Liver (tissue), 9 donors: Measurements from ENCODE around the gene FMN1. TPM values are rescaled to one million over a fixed set of nuclear protein-coding genes. Genes with fewer than 3 reads are reported as not detected.

Source experiments
- DNase-seq: peaks from one replicate; pipeline ENCODE4 v3.0.0-alpha.2; 2017; ENCODE audit warnings: low spot score
- H3K27ac ChIP-seq, 2 donors: one replicate each; pipeline ENCODE4 v1.7.0; 2013; ENCODE audit warnings: inconsistent platforms in 2 of 2, low read length in 2 of 2, control low read depth in 1 of 2, low read depth in 1 of 2, mild to moderate bottlenecking in 1 of 2
- H3K27me3 ChIP-seq, 4 donors: one replicate each; pipeline versions ENCODE4 v1.6.1 to v1.7.0; 2013; ENCODE audit warnings: low read length in 3 of 4, inconsistent platforms in 1 of 4, mild to moderate bottlenecking in 1 of 4, moderate library complexity in 1 of 4; ENCODE audit not compliant: control insufficient read depth in 4 of 4, insufficient read depth in 4 of 4
- H3K36me3 ChIP-seq, 4 donors: one replicate each; pipeline versions ENCODE4 v1.6.1 to v1.7.0; 2013; ENCODE audit warnings: low read length in 3 of 4, mild to moderate bottlenecking in 3 of 4, low read depth in 1 of 4, moderate library complexity in 1 of 4; ENCODE audit not compliant: control insufficient read depth in 4 of 4, insufficient read depth in 3 of 4
- H3K4me1 ChIP-seq, 4 donors: one replicate each; pipeline versions ENCODE4 v1.6.1 to v1.7.0; 2013; ENCODE audit warnings: low read length in 3 of 4, mild to moderate bottlenecking in 3 of 4, moderate library complexity in 1 of 4; ENCODE audit not compliant: control insufficient read depth in 4 of 4, insufficient read depth in 4 of 4
- H3K4me3 ChIP-seq, 3 donors: one replicate each; pipeline versions ENCODE4 v1.6.1 to v1.7.0; 2013; ENCODE audit warnings: low read length in 3 of 3, control low read depth in 1 of 3, low read depth in 1 of 3, mild to moderate bottlenecking in 1 of 3
- H3K9ac ChIP-seq, 2 donors: one replicate each; pipeline ENCODE4 v1.7.0; 2013; ENCODE audit warnings: low read length in 2 of 2, mild to moderate bottlenecking in 2 of 2, moderate library complexity in 2 of 2, control low read depth in 1 of 2, low read depth in 1 of 2
- H3K9me3 ChIP-seq, 4 donors: one replicate each; pipeline versions ENCODE4 v1.6.1 to v1.7.0; 2013; ENCODE audit warnings: low read length in 3 of 4; ENCODE audit not compliant: control insufficient read depth in 4 of 4
- EGR1 ChIP-seq, 2 donors: IDR thresholded peaks; 2 replicates each; pipeline ENCODE4 v1.6.1; 2016 to 2018; ENCODE audit warnings: antibody characterized with exemption in 2 of 2, low read depth in 2 of 2
- FOXA1 ChIP-seq: IDR thresholded peaks from 2 replicates; pipeline ENCODE4 v1.6.1; 2016; ENCODE audit warnings: antibody characterized with exemption
- FOXA2 ChIP-seq: IDR thresholded peaks from 2 replicates; pipeline ENCODE4 v1.6.1; 2016; ENCODE audit warnings: antibody characterized with exemption
- HNF4A ChIP-seq, 2 donors: conservative IDR thresholded peaks; 2 replicates each; pipeline ENCODE4 v1.6.1; 2016; ENCODE audit warnings: antibody characterized with exemption in 2 of 2, mild to moderate bottlenecking in 2 of 2
- HNF4G ChIP-seq: IDR thresholded peaks from 2 replicates; pipeline ENCODE4 v1.6.1; 2016; ENCODE audit warnings: antibody characterized with exemption
- JUND ChIP-seq, 2 donors: IDR thresholded peaks; 2 replicates each; pipeline ENCODE4 v1.6.1; 2016; ENCODE audit warnings: antibody characterized with exemption in 2 of 2
- NR2F2 ChIP-seq: IDR thresholded peaks from 2 replicates; pipeline ENCODE4 v1.6.1; 2016; ENCODE audit warnings: antibody characterized with exemption
- RAD21 ChIP-seq, 2 donors: IDR thresholded peaks; 2 replicates each; pipeline ENCODE4 v1.6.1; 2016; ENCODE audit warnings: antibody characterized with exemption in 2 of 2, mild to moderate bottlenecking in 2 of 2
- RXRA ChIP-seq, 2 donors: IDR thresholded peaks; 2 replicates each; pipeline ENCODE4 v1.6.1; 2017 to 2018; ENCODE audit warnings: antibody characterized with exemption in 2 of 2, mild to moderate bottlenecking in 1 of 2
- TAF1 ChIP-seq: conservative IDR thresholded peaks from 2 replicates; pipeline ENCODE4 v1.6.1; 2016; ENCODE audit warnings: antibody characterized with exemption, mild to moderate bottlenecking
- YY1 ChIP-seq: IDR thresholded peaks from 2 replicates; pipeline ENCODE4 v1.6.1; 2016; ENCODE audit warnings: antibody characterized with exemption, mild to moderate bottlenecking
- WGBS: extraction: QIAGEN DNeasy Blood & Tissue Kit; methylation state at CpG from one replicate; pipeline ENCODE4 v1.1.7; 2013; 5-methylcytosine and 5-hydroxymethylcytosine counted together
- polyA plus RNA-seq, 2 donors: library from polyadenylated mRNA; stranded (reverse) in 1 of 2; unstranded in 1 of 2; fragments of 200-250 nt in 1 of 2; fragments of >200 nt in 1 of 2; fragmentation: Nextera tagmentation in 1 of 2; extraction: Ambion mirVana in 1 of 2; gene quantifications; one replicate each; pipeline versions ENCODE4 v1.2.1 to v1.2.3, GENCODE V29; 2013 to 2015
- total RNA-seq, 2 donors: library from RNA; depleted of rRNA; stranded (reverse); fragments of >200 nt; gene quantifications; one replicate each; pipeline ENCODE4 v1.2.3, GENCODE V29; 2014
- TF ChIP-seq, protein P1 (sequence below): IDR thresholded peaks from 2 replicates; pipeline ENCODE4 v1.6.1; 2016; ENCODE audit warnings: antibody characterized with exemption
- TF ChIP-seq, protein P2 (sequence below): IDR thresholded peaks from 2 replicates; pipeline ENCODE4 v1.6.1; 2016; ENCODE audit warnings: antibody characterized with exemption, mild to moderate bottlenecking
- TF ChIP-seq, protein P3 (sequence below): IDR thresholded peaks from 2 replicates; pipeline ENCODE4 v1.6.1; 2016; ENCODE audit warnings: antibody characterized with exemption
- TF ChIP-seq, protein P4 (sequence below): fragments of 150-350 bp; IDR thresholded peaks from 2 replicates; pipeline ENCODE4 v1.5.1; 2017; ENCODE audit warnings: improper control_type of control experiment, low read depth, low read length; ENCODE audit not compliant: missing input control
- donor health status: healthy.
- donor health status: healthy.
- donor health status: healthy.
- donor health status: healthy.
- donor health status: healthy.

The FMN1 gene
- total and polyA plus RNA-seq, 4 donors, result 0.21 to 5.4 (median 0.53) TPM

DNA sequence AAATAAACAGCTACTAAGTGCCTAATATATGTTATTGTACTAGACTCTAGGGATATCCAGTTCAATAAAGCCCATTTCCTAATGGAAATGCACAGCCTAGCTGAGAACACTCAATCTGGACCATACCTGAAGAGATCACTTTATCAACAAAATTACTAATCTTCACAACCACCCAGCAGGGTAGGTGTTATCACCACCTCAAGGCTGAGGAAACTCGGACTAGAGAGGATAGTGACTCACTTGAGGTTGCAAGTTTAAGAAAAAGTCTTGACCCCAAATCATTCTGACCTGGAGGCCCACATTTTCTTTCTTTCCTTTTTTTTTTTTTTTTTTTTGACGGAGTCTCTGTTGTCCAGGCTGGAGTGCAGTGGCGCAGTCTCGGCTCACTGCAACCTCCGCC is 3.1 kb upstream of the FMN1 start:
- TF ChIP-seq, protein P1, sequence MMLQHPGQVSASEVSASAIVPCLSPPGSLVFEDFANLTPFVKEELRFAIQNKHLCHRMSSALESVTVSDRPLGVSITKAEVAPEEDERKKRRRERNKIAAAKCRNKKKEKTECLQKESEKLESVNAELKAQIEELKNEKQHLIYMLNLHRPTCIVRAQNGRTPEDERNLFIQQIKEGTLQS, result no peak
- TF ChIP-seq HNF4A (conservative IDR thresholded peaks at IDR 0.05) (no peak), RXRA (IDR thresholded peaks at IDR 0.05) (no peak), JUND (IDR thresholded peaks at IDR 0.05) (no peak), TAF1 (no peak), FOXA2 (no peak), FOXA1 (no peak)
- TF ChIP-seq, protein P2, sequence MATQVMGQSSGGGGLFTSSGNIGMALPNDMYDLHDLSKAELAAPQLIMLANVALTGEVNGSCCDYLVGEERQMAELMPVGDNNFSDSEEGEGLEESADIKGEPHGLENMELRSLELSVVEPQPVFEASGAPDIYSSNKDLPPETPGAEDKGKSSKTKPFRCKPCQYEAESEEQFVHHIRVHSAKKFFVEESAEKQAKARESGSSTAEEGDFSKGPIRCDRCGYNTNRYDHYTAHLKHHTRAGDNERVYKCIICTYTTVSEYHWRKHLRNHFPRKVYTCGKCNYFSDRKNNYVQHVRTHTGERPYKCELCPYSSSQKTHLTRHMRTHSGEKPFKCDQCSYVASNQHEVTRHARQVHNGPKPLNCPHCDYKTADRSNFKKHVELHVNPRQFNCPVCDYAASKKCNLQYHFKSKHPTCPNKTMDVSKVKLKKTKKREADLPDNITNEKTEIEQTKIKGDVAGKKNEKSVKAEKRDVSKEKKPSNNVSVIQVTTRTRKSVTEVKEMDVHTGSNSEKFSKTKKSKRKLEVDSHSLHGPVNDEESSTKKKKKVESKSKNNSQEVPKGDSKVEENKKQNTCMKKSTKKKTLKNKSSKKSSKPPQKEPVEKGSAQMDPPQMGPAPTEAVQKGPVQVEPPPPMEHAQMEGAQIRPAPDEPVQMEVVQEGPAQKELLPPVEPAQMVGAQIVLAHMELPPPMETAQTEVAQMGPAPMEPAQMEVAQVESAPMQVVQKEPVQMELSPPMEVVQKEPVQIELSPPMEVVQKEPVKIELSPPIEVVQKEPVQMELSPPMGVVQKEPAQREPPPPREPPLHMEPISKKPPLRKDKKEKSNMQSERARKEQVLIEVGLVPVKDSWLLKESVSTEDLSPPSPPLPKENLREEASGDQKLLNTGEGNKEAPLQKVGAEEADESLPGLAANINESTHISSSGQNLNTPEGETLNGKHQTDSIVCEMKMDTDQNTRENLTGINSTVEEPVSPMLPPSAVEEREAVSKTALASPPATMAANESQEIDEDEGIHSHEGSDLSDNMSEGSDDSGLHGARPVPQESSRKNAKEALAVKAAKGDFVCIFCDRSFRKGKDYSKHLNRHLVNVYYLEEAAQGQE, result no peak
- TF ChIP-seq, protein P3, sequence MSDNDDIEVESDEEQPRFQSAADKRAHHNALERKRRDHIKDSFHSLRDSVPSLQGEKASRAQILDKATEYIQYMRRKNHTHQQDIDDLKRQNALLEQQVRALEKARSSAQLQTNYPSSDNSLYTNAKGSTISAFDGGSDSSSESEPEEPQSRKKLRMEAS, result no peak

DNA sequence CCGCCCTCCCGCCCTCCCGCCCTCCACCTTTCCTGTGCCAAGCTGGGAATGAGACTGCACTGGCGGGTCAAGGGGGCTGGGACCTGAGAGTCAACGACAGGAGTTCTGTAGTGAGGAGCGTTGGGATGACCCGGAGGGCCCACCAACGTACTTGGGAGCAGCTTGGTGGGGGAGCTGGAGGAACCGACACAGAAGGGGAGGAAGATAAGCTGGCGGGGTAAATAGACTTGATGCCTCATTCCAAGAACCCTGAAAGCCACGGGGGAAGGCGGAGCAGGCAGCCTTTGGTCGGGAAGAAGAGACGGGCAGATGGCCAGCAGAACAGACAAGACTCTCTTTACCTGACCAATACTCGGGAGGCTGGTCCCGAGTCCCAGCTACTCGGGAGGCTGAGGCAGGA is 277 bp downstream of the FMN1 start:
- H3K27me3 ChIP-seq, result peaks cover 0 to 15% (median 4%) of the 10 kb centered on the region in 4 donors
- no peak overlapping the region for H3K4me3 ChIP-seq
- no peaks in the 10 kb centered on the region for H3K9me3 ChIP-seq
- H3K27ac ChIP-seq, result no peak overlapping the region
- H3K9ac ChIP-seq, result no peak overlapping the region
- DNase-seq, result no peak
- 16% methylated on average over 17 of the region's 17 CpGs for WGBS
- H3K4me1 ChIP-seq, result peaks cover 0 to 5% (median 0%) of the 10 kb centered on the region in 4 donors
- no peaks in the 10 kb centered on the region for H3K36me3 ChIP-seq
- TF ChIP-seq YY1 (no peak), RAD21 (IDR thresholded peaks at IDR 0.05) (no peak), RXRA (IDR thresholded peaks at IDR 0.05) (no peak), JUND (IDR thresholded peaks at IDR 0.05) (no peak), HNF4G (no peak), NR2F2 (no peak), HNF4A (conservative IDR thresholded peaks at IDR 0.05) (no peak), TAF1 (no peak), EGR1 (IDR thresholded peaks at IDR 0.05; ENCODE audit: low read depth in 2 of 2) (no peak)
- TF ChIP-seq, protein P2, result no peak
- TF ChIP-seq, protein P4, sequence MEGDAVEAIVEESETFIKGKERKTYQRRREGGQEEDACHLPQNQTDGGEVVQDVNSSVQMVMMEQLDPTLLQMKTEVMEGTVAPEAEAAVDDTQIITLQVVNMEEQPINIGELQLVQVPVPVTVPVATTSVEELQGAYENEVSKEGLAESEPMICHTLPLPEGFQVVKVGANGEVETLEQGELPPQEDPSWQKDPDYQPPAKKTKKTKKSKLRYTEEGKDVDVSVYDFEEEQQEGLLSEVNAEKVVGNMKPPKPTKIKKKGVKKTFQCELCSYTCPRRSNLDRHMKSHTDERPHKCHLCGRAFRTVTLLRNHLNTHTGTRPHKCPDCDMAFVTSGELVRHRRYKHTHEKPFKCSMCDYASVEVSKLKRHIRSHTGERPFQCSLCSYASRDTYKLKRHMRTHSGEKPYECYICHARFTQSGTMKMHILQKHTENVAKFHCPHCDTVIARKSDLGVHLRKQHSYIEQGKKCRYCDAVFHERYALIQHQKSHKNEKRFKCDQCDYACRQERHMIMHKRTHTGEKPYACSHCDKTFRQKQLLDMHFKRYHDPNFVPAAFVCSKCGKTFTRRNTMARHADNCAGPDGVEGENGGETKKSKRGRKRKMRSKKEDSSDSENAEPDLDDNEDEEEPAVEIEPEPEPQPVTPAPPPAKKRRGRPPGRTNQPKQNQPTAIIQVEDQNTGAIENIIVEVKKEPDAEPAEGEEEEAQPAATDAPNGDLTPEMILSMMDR, result no peak
- TF ChIP-seq, protein P1, result no peak
- TF ChIP-seq, protein P3, result no peak

More for the DNA sequence above, 3.1 kb upstream of the FMN1 start:
- Histone ChIP-seq H3K4me3 (no peak overlapping the region), H3K4me1 (peaks cover 0 to 13% (median 3%) of the 10 kb centered on the region in 4 donors), H3K27me3 (peaks cover 0 to 4% (median 0%) of the 10 kb centered on the region in 4 donors), H3K9me3 (no peaks in the 10 kb centered on the region), H3K36me3 (no peaks in the 10 kb centered on the region), H3K27ac (no peak overlapping the region), H3K9ac (no peak overlapping the region)
- 92% methylated on average over 5 of the region's 5 CpGs for WGBS
- no peak for DNase-seq
